Measurements from ENCODE around the gene APRT.

Gene APRT, protein sequence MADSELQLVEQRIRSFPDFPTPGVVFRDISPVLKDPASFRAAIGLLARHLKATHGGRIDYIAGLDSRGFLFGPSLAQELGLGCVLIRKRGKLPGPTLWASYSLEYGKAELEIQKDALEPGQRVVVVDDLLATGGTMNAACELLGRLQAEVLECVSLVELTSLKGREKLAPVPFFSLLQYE

DNA sequence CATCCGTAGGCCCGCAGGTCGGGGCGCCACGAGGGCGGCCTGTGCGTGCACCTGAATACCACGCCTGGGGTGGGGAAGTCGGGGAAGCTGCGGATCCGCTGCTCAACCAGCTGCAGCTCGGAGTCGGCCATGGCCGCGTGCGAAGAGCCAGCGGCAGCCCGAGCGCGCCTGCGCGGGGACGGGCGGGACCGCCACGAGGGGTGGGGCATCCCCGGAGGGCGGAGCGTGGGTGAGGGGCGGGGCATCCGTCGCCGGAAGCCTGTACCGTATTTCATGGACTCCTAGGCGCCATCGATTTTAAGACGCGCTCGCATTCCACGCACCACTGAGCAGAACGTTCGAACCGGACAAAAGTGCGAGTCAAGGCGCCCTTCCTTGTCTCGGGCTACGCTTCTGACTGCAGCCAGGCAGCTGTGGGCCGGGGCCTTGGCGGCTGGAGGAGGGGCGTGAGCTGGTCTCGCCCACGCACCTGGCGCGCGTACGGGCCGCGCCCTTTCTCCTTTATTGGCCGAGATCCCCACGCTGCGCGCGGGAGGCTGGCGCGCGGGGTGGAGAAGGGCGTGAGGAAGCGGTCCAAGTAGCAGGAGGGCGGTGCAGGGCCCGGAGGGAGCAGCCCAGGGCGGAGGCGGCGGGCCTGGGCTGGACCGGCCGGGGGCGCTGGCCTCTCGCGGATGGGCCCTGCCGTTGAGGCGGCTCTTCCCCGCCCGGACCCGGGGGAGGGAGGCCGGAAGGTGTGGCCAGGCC lies at the start of gene APRT:
Gene APRT (minus strand): TSS at position 160 of the 744 bp plus-strand sequence. CDS start 29 bp downstream, at position 131.
- peak; percentile 93 for DNase-seq (ENCODE audit: low spot score)

DNA sequence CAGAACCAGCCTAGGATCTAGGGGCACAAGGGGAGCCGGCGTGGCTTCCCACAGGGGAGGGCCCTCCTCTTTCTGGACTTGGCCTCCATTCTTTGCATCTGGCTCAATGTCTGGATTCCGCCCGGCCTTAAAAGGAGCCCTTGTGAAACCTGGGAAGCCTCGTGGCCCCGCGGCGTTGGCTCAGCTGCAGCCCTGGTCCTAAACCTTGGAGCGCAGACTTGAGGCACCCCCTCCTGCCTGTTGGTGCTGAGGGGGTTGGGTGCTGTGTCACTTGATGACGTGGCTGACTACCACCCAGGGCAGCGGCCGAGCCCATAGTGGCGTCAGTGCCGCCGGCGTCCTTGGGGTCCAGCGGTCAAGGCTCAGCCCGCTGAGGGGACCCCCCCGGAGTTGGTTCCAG lies 49.6 kb upstream of the APRT start:
- no peak for DNase-seq (ENCODE audit: low spot score)

DNA sequence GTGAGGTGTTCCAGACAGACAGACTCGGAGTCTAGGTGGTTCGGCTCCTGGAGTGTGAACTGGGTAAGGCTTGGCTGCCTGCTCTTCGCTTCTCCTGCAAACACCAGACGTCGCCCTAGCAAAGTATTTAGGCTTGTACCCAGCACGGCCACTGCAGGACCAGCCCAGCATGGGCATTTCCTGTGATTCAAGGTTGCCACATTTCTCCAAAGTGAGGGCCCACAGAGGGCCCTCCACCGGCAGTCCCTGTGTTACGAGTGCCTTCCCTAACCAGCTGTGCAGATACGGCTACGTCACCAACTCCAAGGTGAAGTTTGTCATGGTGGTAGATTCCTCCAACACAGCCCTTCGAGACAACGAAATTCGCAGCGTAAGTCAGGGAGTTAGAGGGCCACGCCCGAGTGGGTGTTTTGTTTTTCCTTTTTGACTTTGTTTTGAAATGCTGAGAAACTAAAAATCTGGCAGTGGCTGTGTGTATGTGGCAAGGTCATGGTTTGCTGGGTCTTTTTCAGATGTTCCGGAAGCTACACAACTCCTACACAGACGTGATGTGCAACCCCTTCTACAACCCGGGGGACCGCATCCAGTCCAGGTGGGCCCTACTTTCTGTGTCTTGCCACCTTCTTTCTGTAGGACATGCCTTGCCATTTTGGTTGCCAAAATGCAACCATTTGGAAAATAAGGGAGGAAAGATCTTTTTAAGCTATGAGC lies 47.8 kb upstream of the APRT start:
- DNase-seq (ENCODE audit: low spot score): no peak

DNA sequence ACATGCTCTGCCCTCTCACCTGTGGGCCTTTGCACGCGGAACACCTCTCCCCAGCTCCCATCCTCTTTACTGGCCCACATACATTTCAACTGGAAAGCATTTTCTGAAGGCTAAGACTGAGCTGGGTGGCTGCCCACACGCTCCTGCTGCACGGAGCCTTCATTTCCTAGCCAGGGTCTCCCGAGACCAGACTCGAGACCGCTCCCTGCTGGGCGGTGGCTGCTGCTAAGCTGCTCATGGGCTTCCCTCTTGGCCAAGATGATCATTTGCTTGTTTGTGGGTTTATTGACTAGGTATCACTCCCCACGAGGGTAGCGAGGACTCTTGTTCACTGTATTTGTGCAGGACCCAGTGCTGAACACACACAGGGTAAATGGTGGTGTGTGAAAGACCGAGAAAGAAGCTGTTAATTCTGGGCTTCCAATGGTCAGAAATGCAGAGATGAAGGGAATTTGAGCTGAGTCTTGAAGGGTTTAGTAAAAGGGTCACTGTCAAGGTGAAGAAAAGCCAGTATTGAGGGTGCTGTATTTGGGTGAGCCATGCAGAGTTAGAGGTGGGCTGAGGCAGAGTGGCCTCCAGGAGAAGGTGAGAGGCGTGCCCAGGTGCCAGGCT lies 46.1 kb upstream of the APRT start:
- peak; percentile 72 for DNase-seq (ENCODE audit: low spot score)

DNA sequence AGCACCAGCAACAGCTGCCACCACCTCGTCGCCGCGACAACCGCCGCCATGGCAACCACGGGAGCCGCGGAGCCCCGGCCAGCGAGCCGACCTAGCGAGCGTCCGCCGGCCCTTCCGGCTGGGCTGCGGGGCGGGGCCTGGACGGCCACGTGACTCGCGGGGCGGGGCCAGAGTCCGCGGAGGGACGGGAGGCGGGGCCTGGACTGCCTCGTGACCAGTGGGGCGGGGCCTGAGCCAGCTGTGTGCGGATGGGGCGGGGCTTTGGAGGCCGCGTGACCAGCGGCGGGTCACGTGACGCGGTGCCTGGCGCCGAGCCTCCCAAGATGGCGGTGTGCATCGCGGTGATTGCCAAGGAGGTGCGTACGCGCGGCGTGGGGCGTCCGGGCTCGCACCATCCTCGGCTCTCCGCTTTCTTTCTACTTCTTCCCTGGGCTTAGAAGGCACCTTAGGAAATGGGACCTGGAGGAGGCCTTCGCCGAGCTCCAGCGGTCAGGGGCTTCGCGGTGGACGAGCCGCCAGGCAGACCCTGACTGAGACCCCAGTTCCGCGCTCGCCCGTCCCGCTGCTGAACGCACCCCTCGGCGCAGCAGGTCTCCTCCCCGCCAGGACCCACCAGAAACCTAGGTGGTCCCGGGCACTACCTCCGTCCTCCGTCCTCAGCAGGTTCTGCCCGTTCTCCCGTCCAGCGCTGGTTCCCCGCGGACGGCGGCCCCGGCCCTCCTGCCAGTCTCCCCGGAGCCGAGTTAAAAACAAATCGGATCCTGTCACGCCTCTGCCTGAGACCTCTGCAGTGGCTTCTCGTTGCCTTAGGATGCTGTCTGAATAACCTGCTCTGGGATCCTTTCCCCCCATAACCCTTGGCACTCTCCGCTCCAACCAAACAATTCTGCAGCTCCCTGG lies 45.4 kb upstream of the APRT start, which contains the start of the genes GALNS and TRAPPC2L:
Gene GALNS (minus strand): TSS at position 120 of the 900 bp plus-strand sequence. CDS start 70 bp downstream, at position 50.
Gene TRAPPC2L (plus strand): TSS at position 300 of the 900 bp plus-strand sequence. CDS start 24 bp downstream, at position 324.
- DNase-seq (ENCODE audit: low spot score): peak; percentile 99

DNA sequence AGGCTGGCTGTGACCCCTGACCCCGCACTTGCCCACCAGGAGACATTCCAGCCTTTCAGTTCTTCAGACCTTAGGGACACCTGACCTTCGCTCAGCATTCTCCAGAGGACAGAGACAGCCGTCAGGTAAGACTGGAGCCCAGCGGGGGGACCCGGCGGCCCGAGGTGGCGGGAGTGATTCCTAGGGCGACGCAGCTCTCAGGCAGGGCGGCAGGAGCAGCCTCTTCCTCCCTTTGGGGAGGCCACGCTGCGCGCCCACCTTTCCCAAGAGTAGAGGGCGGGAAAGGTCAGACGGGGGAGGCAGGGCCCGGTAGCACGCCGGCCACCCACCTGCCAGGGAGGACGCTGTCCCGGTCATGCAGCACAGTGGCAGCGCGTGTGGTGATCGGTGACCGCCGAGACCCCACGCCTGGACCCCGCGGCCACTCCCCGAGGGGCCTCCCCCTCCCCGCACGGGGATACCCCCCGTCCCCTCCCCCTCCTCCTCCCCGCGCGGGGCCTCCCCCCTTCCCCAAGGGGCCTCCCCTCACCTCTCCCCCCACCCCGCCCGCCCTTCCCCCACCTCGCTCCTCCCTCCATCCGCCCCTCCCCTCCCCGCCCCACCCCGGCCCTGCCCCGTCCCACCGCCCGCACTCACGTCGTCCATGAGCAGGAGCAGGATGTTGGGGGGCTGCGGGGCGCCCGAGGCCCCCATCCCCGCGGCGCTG lies 44.5 kb upstream of the APRT start:
- no peak for DNase-seq (ENCODE audit: low spot score)

DNA sequence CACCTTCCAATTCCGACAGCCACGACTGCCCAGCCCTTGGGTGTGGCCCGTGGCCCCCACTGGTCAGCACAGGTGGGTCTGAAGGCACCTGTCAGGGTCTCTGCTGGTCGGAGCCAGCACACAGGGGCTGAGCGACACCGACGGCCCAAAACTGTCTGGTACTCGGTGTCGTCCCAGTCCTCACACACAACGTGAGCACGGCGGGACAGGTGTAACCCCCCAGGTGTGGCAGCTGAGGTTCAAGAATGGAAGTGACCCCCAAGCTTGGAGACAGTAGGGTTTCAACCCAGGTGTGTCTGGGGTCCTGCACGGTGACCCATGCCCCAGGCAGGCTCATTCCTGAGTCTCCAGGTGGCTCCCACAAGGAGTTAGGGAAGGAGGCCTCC lies 44.0 kb upstream of the APRT start:
- DNase-seq (ENCODE audit: low spot score): no peak

DNA sequence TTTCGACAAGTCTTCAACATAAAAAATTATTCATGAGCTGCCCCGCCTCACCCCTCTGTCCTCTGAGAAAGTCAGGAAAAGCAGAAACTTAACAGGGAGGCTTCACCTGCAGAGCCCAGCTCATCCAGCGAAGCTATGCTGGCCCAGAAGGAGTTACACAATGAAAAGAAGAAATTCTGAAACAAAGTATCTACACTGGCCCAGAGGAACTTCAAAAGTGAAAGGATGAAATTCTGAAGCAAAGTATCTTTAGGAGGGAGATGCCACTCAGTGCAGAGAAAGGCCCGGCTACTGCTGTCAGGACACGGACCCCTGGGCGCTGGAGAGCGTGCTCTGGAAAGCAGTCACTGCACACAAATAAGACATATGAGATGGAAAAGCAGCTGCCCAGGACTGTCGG lies 43.4 kb upstream of the APRT start:
- no peak for DNase-seq (ENCODE audit: low spot score)

DNA sequence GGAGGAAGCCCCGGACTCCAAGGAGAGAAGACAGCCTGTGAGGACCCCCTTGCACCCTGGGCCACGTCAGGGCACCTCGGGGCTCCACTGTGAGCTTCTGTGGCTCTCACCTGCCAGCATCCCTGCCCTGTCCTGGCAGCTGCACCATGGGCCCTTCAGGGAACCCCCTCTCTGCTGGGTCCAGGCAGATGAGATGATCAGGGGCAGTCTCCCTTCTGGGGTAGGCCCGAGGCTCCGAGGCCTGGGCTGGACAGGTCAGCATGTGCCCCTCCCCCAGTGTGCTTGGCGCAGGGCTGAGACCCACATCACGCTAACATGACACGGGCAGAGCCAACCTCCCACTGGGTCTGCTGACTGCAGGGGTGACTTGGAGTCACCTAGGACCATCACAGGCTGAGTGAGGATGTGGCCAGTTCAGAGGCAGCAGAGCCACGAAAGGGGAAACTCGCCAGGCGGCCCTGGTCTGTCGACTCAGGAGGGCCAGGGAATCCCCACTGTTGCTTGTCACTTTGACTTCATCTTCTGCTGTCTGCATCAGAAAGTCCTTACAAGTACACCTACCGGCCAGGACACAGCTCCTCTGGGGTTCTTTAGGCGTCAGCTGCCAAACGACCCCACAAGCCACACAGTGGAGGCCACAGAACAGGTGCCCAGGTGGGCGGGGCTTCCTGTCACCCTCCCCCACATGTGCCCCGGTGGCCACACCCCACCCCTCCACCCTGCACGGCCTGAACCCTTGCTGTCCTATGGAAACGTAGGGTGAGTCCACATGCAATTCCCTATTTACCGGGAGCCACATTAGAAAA lies 42.8 kb upstream of the APRT start:
- DNase-seq (ENCODE audit: low spot score): peak; percentile 14

DNA sequence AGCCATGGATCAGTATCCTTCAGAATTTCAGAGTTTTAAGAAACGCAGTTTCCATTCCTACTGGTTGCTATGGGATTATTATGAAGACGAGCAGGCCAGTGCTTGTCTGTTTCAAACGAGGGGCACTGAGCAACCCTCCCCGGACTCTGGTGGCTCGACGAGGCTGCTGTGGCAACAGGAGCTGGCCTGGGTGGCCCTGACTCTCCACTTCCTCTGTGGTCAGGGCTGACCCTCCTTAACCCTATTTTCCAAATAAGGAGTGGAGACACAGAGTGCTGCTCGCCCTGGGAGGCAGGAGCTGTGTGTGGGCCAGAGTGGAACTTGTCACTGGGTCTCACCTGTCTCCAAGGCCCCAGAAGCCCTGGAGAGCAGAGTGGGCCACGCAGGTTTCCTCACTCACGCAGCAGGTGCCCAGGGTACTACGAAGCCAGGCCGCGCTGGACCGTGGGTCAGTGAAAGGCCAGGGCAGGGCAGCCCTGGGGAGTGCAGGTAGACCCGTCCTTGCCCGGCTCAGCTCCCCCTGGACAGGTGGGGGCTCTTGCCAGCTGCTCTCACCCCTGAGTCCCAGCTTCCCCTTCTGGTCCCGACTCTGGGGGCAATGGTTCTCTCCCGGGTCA lies 41.7 kb upstream of the APRT start:
- no peak for DNase-seq (ENCODE audit: low spot score)

DNA sequence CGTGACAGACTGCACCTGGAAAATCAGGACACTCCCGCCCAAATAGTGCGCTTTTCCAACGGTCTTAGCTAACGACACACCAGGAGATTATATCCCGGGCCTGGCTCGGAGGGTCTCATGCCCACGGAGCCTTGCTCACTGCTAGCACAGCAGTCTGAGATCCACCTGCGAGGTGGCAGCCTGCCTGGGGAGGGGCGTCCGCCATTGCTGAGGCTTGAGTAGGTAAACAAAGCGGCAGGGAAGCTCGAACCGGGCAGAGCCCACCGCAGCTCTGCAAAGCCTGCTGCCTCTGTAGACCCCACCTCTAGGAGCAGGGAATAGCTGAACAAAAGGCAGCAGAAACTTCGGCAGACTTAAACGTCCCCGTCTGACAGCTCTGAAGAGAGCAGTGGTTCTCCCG lies 39.9 kb upstream of the APRT start:
- no peak for DNase-seq (ENCODE audit: low spot score)

DNA sequence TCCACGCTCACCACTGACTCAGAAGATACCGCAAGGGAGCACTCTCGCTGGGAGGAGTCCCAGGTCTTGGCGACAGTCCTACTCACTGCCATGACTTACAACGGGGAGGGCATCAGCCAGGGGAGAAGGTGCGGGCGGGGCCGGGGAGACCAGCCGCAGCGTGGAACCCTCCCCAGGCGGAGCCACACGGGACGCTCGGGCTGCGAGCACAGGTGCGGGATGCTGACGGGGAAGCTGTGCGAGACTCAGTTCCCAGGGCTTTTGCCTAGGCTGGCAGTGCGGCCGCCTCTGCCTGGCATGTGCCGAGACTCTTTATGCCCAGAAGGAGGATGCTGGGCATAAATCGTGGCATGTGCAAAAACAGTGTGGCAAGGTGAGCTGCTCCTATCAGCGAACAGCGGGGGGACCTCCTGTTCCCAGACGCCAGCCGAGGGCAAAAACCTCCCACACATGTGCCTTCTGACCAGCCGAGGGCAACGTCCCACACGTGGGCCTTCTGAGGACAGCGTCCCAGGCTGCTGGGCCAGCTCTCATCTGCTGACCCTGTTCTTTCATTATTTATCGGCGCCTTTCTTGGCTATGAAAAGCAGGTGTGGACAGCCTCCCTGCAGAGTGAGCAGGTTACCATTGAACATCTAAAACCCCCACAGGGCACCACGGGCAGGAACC lies 38.9 kb upstream of the APRT start:
- no peak for DNase-seq (ENCODE audit: low spot score)

DNA sequence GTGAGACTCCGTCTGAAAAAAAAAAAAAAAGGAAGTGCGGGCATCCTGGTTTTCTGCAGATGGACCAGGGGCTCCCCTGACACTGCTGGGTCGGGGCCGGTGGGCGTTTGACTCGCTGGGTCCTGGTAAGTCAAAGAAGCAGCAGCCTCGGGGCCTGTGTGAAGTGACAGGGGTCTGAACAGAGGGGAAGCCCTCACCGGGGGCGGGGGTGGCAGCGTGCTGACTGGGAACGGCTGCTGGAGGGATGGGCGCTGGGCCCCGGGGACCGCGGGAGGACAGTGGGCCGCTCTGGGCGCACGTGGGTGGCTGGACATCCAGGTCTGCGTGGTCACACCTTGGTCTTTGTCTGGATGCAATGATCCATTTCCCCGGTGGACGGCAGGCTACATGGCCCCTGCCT lies 36.8 kb upstream of the APRT start:
- DNase-seq (ENCODE audit: low spot score): no peak

DNA sequence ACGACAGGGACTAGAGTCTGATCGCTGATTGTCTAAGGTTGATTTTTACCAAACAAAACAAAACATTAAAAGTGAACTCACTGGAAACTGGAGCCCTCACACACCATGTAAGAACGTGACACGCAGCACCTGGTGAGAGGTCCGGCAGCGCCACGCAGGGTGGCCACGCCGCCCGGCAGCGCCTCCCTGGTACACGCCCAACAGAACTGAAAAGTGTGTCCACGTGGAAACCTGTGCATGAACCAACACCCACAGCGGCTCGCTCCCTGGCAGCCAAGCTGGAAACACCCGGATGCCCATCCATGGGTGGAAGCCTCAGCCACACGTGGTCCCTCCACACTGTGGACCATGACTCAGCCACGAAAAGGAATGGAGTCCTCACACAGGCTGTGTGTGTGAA lies 35.9 kb upstream of the APRT start:
- DNase-seq (ENCODE audit: low spot score): no peak

DNA sequence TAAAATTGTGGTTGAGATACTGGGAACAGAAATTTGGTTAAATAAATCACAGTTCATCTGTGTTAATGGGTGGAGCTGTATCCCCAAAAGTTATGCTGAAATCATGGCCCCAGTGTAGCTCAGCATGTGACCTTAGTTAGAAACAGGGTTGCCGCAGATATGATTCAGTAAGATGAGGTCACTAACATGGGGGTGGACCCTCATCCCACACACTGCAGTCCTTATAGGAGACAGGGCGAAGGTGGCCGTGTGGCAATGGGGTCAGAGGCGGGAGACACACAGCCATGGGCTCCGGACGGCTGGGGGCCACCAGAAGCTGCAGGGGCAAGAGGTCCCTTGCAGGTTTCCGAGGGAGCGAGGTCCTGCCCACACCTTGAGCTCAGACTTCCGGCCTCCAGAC lies 34.4 kb upstream of the APRT start:
- no peak for DNase-seq (ENCODE audit: low spot score)

DNA sequence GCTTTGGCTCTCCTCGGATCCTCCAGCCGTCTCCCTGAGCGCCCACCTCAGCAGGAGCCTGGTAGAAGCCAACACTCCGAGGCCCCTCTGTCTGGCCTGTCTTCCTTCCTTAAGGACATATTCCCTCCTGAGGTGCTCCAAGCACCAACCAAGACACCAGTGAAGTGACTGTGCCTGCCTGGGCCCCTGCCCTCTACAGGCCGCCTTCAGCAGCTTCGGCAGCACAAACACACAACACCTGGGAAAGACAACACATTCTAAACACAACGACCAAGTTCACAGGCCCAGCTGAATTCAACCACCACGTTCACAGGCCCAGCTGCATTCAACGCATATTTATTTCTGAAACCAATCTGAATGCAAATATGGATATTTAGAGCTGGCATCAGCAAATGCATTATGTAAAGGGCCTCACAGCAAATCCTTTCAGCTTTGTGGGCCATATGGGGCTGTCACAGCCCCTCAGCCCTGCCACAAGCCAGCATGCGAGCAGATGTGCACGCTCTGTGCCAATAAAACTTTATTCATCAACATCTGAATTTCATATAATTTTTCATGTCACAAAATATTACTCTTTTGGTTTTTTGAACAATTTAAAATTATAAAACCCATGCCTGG lies 32.8 kb upstream of the APRT start:
- DNase-seq (ENCODE audit: low spot score): no peak

DNA sequence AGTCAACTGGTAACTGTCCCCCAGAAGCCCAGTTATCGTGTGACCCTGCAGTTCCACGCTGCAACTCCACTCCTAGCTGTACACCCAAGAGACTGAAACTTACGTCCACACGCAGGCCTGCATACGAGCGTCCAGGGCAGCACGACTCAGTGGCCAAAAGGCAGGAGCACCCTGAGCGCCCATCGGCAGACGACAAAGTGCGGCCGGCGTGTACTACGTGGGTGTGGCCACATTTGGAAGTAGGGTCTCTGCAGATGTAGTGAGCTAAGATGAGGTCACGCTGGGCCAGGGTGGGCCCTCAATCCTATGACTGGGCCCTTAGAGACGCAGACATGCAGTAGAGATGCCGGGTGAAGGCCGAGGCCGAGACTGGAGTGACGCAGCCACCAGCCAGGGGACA lies 31.5 kb upstream of the APRT start:
- no peak for DNase-seq (ENCODE audit: low spot score)

DNA sequence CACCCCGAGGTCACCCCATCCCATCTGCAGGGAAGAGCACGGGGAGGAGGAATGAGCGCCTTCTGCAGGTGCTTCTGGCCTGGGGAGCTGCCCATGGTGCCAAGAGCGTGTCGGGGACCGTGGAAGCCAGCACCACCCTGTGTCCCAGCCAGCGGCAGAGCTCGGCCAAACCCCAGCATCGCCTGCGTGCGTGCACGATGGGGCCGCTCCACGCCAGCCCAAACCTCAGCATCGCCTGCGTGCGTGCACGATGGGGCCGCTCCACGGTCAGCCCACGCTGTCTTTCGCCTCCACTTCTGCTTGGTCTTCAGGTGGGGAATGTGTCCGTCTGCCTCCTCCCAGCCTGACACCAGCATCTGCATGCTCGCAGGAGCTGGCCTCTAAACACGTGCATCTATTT lies 31.1 kb upstream of the APRT start:
- DNase-seq (ENCODE audit: low spot score): no peak

DNA sequence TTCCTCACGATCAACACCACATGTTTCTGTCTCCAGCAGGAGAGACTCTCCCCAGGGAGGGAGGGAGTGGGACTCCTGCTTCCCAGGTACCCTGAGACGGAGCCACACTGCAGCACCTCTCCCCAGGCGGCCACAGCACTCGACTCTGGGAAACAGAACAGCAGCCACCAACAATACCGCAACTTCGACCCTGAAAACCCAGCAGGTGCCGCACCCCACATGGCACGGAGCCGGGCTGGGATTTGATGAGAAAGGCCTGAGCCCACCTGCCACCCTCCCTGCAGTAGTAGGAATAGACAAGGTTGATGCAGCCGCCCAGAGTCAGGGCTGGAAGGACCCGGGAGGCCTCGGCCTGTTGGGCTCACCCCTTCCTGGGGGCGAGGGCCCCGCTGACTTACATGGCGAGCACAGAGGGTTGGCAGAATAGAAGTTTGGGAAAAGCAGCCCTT lies 30.6 kb upstream of the APRT start:
- no peak for DNase-seq (ENCODE audit: low spot score)

All from hematopoietic multipotent progenitor cell treated with erythropoietin and hydrocortisone succinate and interleukin-3 and kit ligand, for 17 days (in vitro differentiated cells).